Activated CD4-positive, alpha-beta T cell treated with anti-CD3 and anti-CD28 coated beads for 36 hours (primary cell): ENCODE measurements around the gene TJP1. TPM values are rescaled to one million over a fixed set of nuclear protein-coding genes. Genes with fewer than 3 reads are reported as not detected.
"Not testable (repeated sequence)": the region's sequence is repeated elsewhere in the genome, so short reads cannot be mapped to it uniquely, and the experiment has no call there.

Source experiments
- ATAC-seq: fragments of 200-7000 bp; cut with Tn5 transposase; one replicate; pipeline ENCODE4 v1.10.0; 2021; ENCODE audit warnings: mild to moderate bottlenecking, moderate library complexity
- CTCF ChIA-PET: fragments of 350-600 bp; sonication (Branson Sonifier 250); formaldehyde crosslinking; loops from one replicate; lab custom pipeline; 2021; ENCODE audit warnings: antibody characterized with exemption; lab: Charles Lee
- POLR2A ChIA-PET: fragments of 350-600 bp; sonication (Branson Sonifier 250); formaldehyde crosslinking; loops from one replicate; lab custom pipeline; 2021; ENCODE audit warnings: antibody characterized with exemption, inconsistent platforms; lab: Charles Lee
- DNase-seq: peaks from one replicate; pipeline ENCODE4 v3.0.0-alpha.2; 2020
- H3K27ac Mint-ChIP-seq: one replicate; pipeline ENCODE4 v1.8.0; 2021; ENCODE audit warnings: mixed read lengths
- H3K27me3 Mint-ChIP-seq: one replicate; pipeline ENCODE4 v1.8.0; 2021; ENCODE audit warnings: mixed read lengths
- H3K36me3 Mint-ChIP-seq: one replicate; pipeline ENCODE4 v1.8.0; 2021; ENCODE audit warnings: low read depth, mixed read lengths
- H3K4me1 Mint-ChIP-seq: one replicate; pipeline ENCODE4 v1.8.0; 2021; ENCODE audit warnings: mixed read lengths
- H3K4me3 Mint-ChIP-seq: one replicate; pipeline ENCODE4 v1.8.0; 2021; ENCODE audit warnings: mild to moderate bottlenecking, moderate library complexity, mixed read lengths
- H3K9me3 Mint-ChIP-seq: one replicate; pipeline ENCODE4 v1.8.0; 2021; ENCODE audit warnings: low read depth, mixed read lengths
- intact Hi-C, 2 experiments: fragments of 100-400 bp; cut with DNase I in 1 of 2; cut with micrococcal nuclease in 1 of 2; formaldehyde crosslinking; loops; one replicate each; pipeline versions ENCODE4 v1.14.2 to v1.15.1; 2022 to 2024; cut with DNase I, micrococcal nuclease
- total RNA-seq, 2 experiments: library from RNA; stranded (reverse); gene quantifications; one replicate each; pipeline ENCODE4 v1.2.3, GENCODE V29; 2021

TJP1 gene
- total RNA-seq, 2 experiments from 2014 or later = 0.09 TPM; not detected in 1

GRCh38 chr15:29773816-29774215 lies 48.5 kb downstream of the TJP1 start:
- Mint-ChIP-seq H3K4me3 (no peak overlapping the region), H3K27ac (no peak overlapping the region), H3K36me3 (no peaks in the 10 kb centered on the region), H3K27me3 (peaks cover 32% of the 10 kb centered on the region), H3K4me1 (no peaks in the 10 kb centered on the region), H3K9me3 (no peaks in the 10 kb centered on the region)
- ChIA-PET POLR2A (no interaction called here), CTCF (no interaction called here)
- no peak for DNase-seq
- intact Hi-C loops = no loop called here
- ATAC-seq = no peak

GRCh38 chr15:29773000-29773399 lies 49.3 kb downstream of the TJP1 start:
- Mint-ChIP-seq H3K4me1 (no peaks in the 10 kb centered on the region), H3K4me3 (no peak overlapping the region), H3K27me3 (peaks cover 28% of the 10 kb centered on the region), H3K27ac (no peak overlapping the region), H3K36me3 (no peaks in the 10 kb centered on the region), H3K9me3 (no peaks in the 10 kb centered on the region)
- ATAC-seq (no peak), DNase-seq (no peak)
- intact Hi-C loops = no loop called here
- POLR2A ChIA-PET = no interaction called here
- CTCF ChIA-PET = no interaction called here

- H3K36me3 Mint-ChIP-seq = no peaks in the 10 kb centered on the region
- peaks cover 31% of the 10 kb centered on the region for H3K27me3 Mint-ChIP-seq
- no peaks in the 10 kb centered on the region for H3K9me3 Mint-ChIP-seq
- intact Hi-C loops = no loop called here
- H3K4me1 Mint-ChIP-seq = no peaks in the 10 kb centered on the region
- ChIA-PET CTCF (interaction anchor here (0.7 kb wide), 1 partner anchor 10 kb away, joined by 3 read pairs; no protein-coding TSS in a partner anchor), POLR2A (no interaction called here)
- H3K27ac Mint-ChIP-seq = no peak overlapping the region
- no peak overlapping the region for H3K4me3 Mint-ChIP-seq
- no peak for DNase-seq
- ATAC-seq = no peak
Measured at GRCh38 chr15:29770796-29771195, 51.5 kb downstream of the TJP1 start.

- no peak overlapping the region for H3K4me3 Mint-ChIP-seq
- peaks cover 27% of the 10 kb centered on the region for H3K27me3 Mint-ChIP-seq
- no peak overlapping the region for H3K27ac Mint-ChIP-seq
- DNase-seq = no peak
- H3K36me3 Mint-ChIP-seq = no peaks in the 10 kb centered on the region
- ChIA-PET POLR2A (no interaction called here), CTCF (no interaction called here)
- no peak for ATAC-seq
- intact Hi-C loops = no loop called here
- no peaks in the 10 kb centered on the region for H3K4me1 Mint-ChIP-seq
- H3K9me3 Mint-ChIP-seq = no peaks in the 10 kb centered on the region
Measured at GRCh38 chr15:29765898-29766527, 56.3 kb downstream of the TJP1 start.

GRCh38 chr15:29765234-29765841 lies 56.9 kb downstream of the TJP1 start:
- Mint-ChIP-seq H3K4me1 (no peaks in the 10 kb centered on the region), H3K4me3 (no peak overlapping the region), H3K27me3 (peaks cover 27% of the 10 kb centered on the region), H3K9me3 (no peaks in the 10 kb centered on the region), H3K27ac (no peak overlapping the region), H3K36me3 (no peaks in the 10 kb centered on the region)
- intact Hi-C loops = no loop called here
- POLR2A ChIA-PET = no interaction called here
- CTCF ChIA-PET = no interaction called here
- ATAC-seq (no peak), DNase-seq (no peak)

GRCh38 chr15:29759596-29759995 lies 62.7 kb downstream of the TJP1 start:
- H3K27ac Mint-ChIP-seq = no peak overlapping the region
- no peaks in the 10 kb centered on the region for H3K9me3 Mint-ChIP-seq
- H3K36me3 Mint-ChIP-seq = no peaks in the 10 kb centered on the region
- intact Hi-C loops = no loop called here
- no peak for ATAC-seq
- H3K4me1 Mint-ChIP-seq = no peaks in the 10 kb centered on the region
- no peak for DNase-seq
- ChIA-PET POLR2A (no interaction called here), CTCF (no interaction called here)
- H3K27me3 Mint-ChIP-seq = peaks cover 25% of the 10 kb centered on the region
- H3K4me3 Mint-ChIP-seq = no peak overlapping the region

GRCh38 chr15:29756358-29757267 lies 65.7 kb downstream of the TJP1 start:
- H3K4me1 Mint-ChIP-seq = no peaks in the 10 kb centered on the region
- ATAC-seq = no peak
- H3K9me3 Mint-ChIP-seq = no peaks in the 10 kb centered on the region
- no peaks in the 10 kb centered on the region for H3K36me3 Mint-ChIP-seq
- H3K27ac Mint-ChIP-seq = no peak overlapping the region
- peaks cover 30% of the 10 kb centered on the region for H3K27me3 Mint-ChIP-seq
- DNase-seq = no peak
- ChIA-PET POLR2A (no interaction called here), CTCF (no interaction called here)
- intact Hi-C loops = no loop called here
- no peak overlapping the region for H3K4me3 Mint-ChIP-seq

- DNase-seq, H3K4me1 Mint-ChIP-seq, H3K4me3 Mint-ChIP-seq, H3K9me3 Mint-ChIP-seq, intact Hi-C loops, H3K27ac Mint-ChIP-seq, CTCF ChIA-PET, H3K36me3 Mint-ChIP-seq, ATAC-seq, POLR2A ChIA-PET: not testable (repeated sequence)
- H3K27me3 Mint-ChIP-seq = peaks cover 29% of the 10 kb centered on the region
Measured at GRCh38 chr15:29754009-29754408, 68.3 kb downstream of the TJP1 start.

GRCh38 chr15:29753506-29753905 lies 68.8 kb downstream of the TJP1 start:
- ChIA-PET POLR2A (no interaction called here), CTCF (no interaction called here)
- Mint-ChIP-seq H3K27ac (no peak overlapping the region), H3K4me1 (no peaks in the 10 kb centered on the region), H3K27me3 (peaks cover 29% of the 10 kb centered on the region), H3K9me3 (no peaks in the 10 kb centered on the region), H3K4me3 (no peak overlapping the region), H3K36me3 (no peaks in the 10 kb centered on the region)
- DNase-seq (no peak), ATAC-seq (no peak)
- intact Hi-C loops = no loop called here

- Mint-ChIP-seq H3K27ac (no peak overlapping the region), H3K27me3 (peaks cover 26% of the 10 kb centered on the region), H3K4me1 (no peaks in the 10 kb centered on the region), H3K4me3 (no peak overlapping the region), H3K36me3 (no peaks in the 10 kb centered on the region), H3K9me3 (no peaks in the 10 kb centered on the region)
- CTCF ChIA-PET = interaction anchor here (0.5 to 2.6 kb wide), 2 partner anchors 175 to 242 kb away, joined by 3 to 8 read pairs; no protein-coding TSS in a partner anchor
- POLR2A ChIA-PET = no interaction called here
- DNase-seq (no peak), ATAC-seq (no peak)
- intact Hi-C loops = no loop called here
Measured at GRCh38 chr15:29750754-29751153, 71.5 kb downstream of the TJP1 start.

- Mint-ChIP-seq H3K4me1 (no peaks in the 10 kb centered on the region), H3K9me3 (no peaks in the 10 kb centered on the region), H3K27ac (no peak overlapping the region), H3K4me3 (no peak overlapping the region), H3K36me3 (no peaks in the 10 kb centered on the region), H3K27me3 (peaks cover 23% of the 10 kb centered on the region)
- intact Hi-C loops = loop anchor here in 1 of 2 experiments (5.0 kb wide), 1 partner anchor 178 kb away; no protein-coding TSS in a partner anchor
- DNase-seq = no peak
- ChIA-PET POLR2A (no interaction called here), CTCF (interaction anchor here (2.6 kb wide), 1 partner anchor 176 kb away, joined by 8 read pairs; no protein-coding TSS in a partner anchor)
- no peak for ATAC-seq
Measured at GRCh38 chr15:29749365-29750086, 72.7 kb downstream of the TJP1 start.
